OCI-M2 (cell line): ENCODE measurements around the gene EPHB2.

Source experiments
- DNase-seq: peaks from one replicate; lab custom pipeline; 2025; ENCODE audit not compliant: unreplicated experiment; lab: John Stamatoyannopoulos, UW

Gene EPHB2

GRCh38 chr1:22798083-22798482 is 87.4 kb downstream of the EPHB2 start:
- no peak for DNase-seq

- DNase-seq = no peak
These were observed 89.3 kb downstream of the EPHB2 start for GRCh38 chr1:22799971-22800370.

- DNase-seq = no peak
These were observed 90.0 kb downstream of the EPHB2 start for GRCh38 chr1:22800629-22801028.

- no peak for DNase-seq
These were observed 90.7 kb downstream of the EPHB2 start for GRCh38 chr1:22801347-22801746.

GRCh38 chr1:22801761-22802160 is 91.1 kb downstream of the EPHB2 start:
- no peak for DNase-seq

GRCh38 chr1:22803833-22804232 is 93.2 kb downstream of the EPHB2 start:
- DNase-seq = no peak

GRCh38 chr1:22804406-22804805 is 93.8 kb downstream of the EPHB2 start:
- no peak for DNase-seq

- no peak for DNase-seq
These were observed 94.5 kb downstream of the EPHB2 start for GRCh38 chr1:22804969-22805671.

- DNase-seq = no peak
These were observed 95.0 kb downstream of the EPHB2 start for GRCh38 chr1:22805672-22806038.

- no peak for DNase-seq
These were observed 95.9 kb downstream of the EPHB2 start for GRCh38 chr1:22806584-22806983.

- DNase-seq = no peak
These were observed 96.7 kb downstream of the EPHB2 start for GRCh38 chr1:22807340-22807739.

- DNase-seq = no peak
These were observed 97.6 kb downstream of the EPHB2 start for GRCh38 chr1:22808186-22808675.

- DNase-seq = no peak
These were observed 98.2 kb downstream of the EPHB2 start for GRCh38 chr1:22808676-22809483.

GRCh38 chr1:22809783-22810182 is 99.1 kb downstream of the EPHB2 start:
- no peak for DNase-seq

- DNase-seq = no peak
These were observed 99.7 kb downstream of the EPHB2 start for GRCh38 chr1:22810378-22810777.

GRCh38 chr1:22812092-22812880 is 101.6 kb downstream of the EPHB2 start:
- DNase-seq = no peak

GRCh38 chr1:22812993-22813790 is 102.6 kb downstream of the EPHB2 start:
- DNase-seq = no peak

GRCh38 chr1:22814176-22815042 is 103.8 kb downstream of the EPHB2 start:
- DNase-seq = no peak

GRCh38 chr1:22815043-22815365 is 104.4 kb downstream of the EPHB2 start:
- no peak for DNase-seq
